GM21447 (cell line): ENCODE data around the gene NES.
A peak's percentile ranks its signal among the peaks of the same experiment; 100 is the strongest.

Source experiments
- ATAC-seq: cut with Tn5 transposase; IDR thresholded peaks from one replicate; pipeline ENCODE4 v1.9.1; 2021; ENCODE audit not compliant: unreplicated experiment

NES gene

GRCh38 chr1:156664046-156664766, 13.0 kb downstream of the NES start:
- ATAC-seq, result no peak

- ATAC-seq, result no peak
Measured at GRCh38 chr1:156663178-156663577, 14.0 kb downstream of the NES start.

GRCh38 chr1:156662800-156663055, 14.5 kb downstream of the NES start:
- no peak for ATAC-seq

GRCh38 chr1:156662005-156662799, 15.0 kb downstream of the NES start:
- ATAC-seq, result no peak

GRCh38 chr1:156660752-156661112, 16.5 kb downstream of the NES start:
- ATAC-seq, result no peak

- peak; percentile 65 for ATAC-seq
Measured at GRCh38 chr1:156659988-156660751, 17.0 kb downstream of the NES start.

- no peak for ATAC-seq
Measured at GRCh38 chr1:156659661-156659987, 17.6 kb downstream of the NES start.

GRCh38 chr1:156658945-156659574, 18.1 kb downstream of the NES start:
- ATAC-seq, result no peak

GRCh38 chr1:156658496-156658895, 18.7 kb downstream of the NES start:
- no peak for ATAC-seq

GRCh38 chr1:156657741-156658319, 19.4 kb downstream of the NES start:
- ATAC-seq, result no peak

- no peak for ATAC-seq
Measured at GRCh38 chr1:156656806-156657740, 20.1 kb downstream of the NES start.

GRCh38 chr1:156655904-156656516, 21.2 kb downstream of the NES start:
- ATAC-seq, result no peak

- ATAC-seq, result no peak
Measured at GRCh38 chr1:156655151-156655903, 21.9 kb downstream of the NES start.

GRCh38 chr1:156654700-156655099, 22.5 kb downstream of the NES start:
- ATAC-seq, result no peak

GRCh38 chr1:156652992-156653355, 24.2 kb downstream of the NES start:
- no peak for ATAC-seq

GRCh38 chr1:156652131-156652991, 24.8 kb downstream of the NES start:
- ATAC-seq, result no peak

GRCh38 chr1:156648951-156649350, 28.3 kb downstream of the NES start:
- ATAC-seq, result no peak

- ATAC-seq, result no peak
Measured at GRCh38 chr1:156648496-156648895, 28.7 kb downstream of the NES start.
